ENCODE data around the gene BSND. TPM values are rescaled to one million over a fixed set of nuclear protein-coding genes. Genes with fewer than 3 reads are reported as not detected.

The BSND gene
- total RNA-seq, 1 donor from 2014 or later = 0.24 TPM

DNA sequence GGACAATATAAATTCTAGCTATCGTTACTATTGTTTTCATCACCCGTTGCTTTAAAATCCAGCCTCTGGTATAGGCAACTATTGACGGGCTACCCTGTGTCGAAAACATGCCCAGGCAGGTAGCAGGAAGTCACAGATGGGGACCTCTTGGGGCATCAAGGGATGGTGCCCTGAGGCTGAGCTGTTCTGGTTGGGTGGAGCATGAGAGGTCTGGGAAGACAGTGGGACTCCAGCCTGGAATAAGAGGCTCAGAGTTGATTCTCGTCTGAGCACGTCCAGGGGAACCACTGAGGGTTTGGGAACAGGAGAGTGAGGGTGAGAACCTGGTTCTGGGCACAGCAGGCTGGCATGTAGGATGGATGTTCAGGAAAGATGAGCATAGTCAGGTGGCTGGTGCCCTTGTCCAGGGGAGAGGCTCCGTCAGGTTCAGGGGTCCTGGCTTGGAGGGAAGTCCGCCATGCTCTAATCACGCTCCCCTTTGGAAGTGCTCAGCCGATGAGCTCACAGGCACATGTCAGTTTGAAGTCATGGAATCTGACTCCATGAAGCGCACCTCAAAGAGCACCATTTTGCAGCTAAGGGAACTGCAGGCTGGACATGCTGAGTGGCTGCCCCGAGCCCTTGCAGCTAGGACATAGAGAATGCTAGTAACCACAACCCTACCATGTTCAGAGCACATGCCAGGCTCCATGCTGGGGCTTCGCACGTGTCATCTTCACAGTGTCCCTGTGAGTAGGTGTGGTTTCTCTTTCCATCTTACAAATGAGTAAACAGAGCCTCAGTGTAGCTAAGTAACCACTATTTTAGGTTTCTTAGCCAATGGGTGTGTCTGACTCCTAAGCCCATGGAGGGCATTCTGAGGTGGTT lies 61.6 kb downstream of the BSND start:
- DNase-seq (ENCODE audit: low spot score) = no peak

DNA sequence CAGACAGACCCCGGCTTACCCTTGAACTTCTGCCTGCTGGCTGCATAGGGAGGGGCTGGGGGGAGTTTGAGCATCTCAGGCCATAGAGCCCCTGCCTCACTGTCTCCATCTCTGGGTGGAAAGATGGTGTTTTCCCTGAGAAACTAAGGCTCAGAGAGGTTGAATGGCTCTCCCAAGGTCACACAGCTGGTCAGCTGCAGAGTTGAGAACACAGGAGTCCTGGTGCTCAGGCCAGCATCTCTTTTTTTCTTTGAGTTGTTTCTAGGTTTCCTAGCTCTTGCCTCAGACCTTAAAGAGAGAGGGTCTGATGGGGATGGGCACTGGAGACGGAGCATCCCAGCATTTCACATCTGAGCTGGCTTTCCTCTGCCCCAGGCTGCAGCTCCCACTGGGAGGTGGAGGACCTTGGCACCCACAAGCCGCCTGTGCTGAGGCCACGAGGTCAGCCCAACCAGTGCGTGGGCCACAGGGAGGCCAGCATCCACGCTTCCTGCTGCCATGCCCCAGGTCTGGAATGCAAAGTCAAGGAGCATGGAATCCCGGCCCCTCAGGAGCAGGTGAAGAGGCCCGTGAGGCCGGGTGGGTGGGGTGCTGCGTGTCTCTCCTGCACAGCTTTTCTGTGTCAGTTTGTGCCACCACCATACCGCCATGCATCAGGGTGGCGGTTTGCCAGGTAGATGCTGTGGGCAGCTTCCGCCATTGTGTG lies 62.4 kb downstream of the BSND start:
- DNase-seq (ENCODE audit: low spot score) = no peak

Other genes with a start within 250 kb of the BSND start
- 1.9 TPM for gene PARS2, start 234.4 kb upstream of the BSND start, total RNA-seq (ENCODE audit: insufficient read depth, low replicate concordance)
- 1.7 TPM for gene TTC22, start 197.6 kb upstream of the BSND start, total RNA-seq (ENCODE audit: insufficient read depth, low replicate concordance)
- gene DHCR24, start 111.7 kb upstream of the BSND start, total RNA-seq (ENCODE audit: insufficient read depth, low replicate concordance) = 18.8 TPM
- 12.0 TPM for gene TMEM61, start 18.3 kb upstream of the BSND start, total RNA-seq (ENCODE audit: insufficient read depth, low replicate concordance)
- 2.6 TPM for gene PCSK9, start 40.6 kb downstream of the BSND start, total RNA-seq (ENCODE audit: insufficient read depth, low replicate concordance)
- gene USP24, start 216.4 kb downstream of the BSND start, total RNA-seq (ENCODE audit: insufficient read depth, low replicate concordance) = 42.4 TPM